Transverse colon (tissue), 4 donors: ENCODE measurements around the gene PRDM2.
A peak's percentile ranks its signal among the peaks of the same experiment; 100 is the strongest.

ENCODE experiments used
- CTCF ChIP-seq, 5 experiments: fragments of 200-600 bp in 3 of 5; fragments of 450-650 bp in 2 of 5; sonication (generic) in 3 of 5; IDR thresholded peaks; 1 replicate in 2 of 5; 2 replicates in 3 of 5; pipeline ENCODE4 v1.5.1; 2016 to 2017; ENCODE audit warnings: antibody characterized with exemption in 5 of 5, inconsistent platforms in 3 of 5, mild to moderate bottlenecking in 2 of 5, moderate library complexity in 1 of 5
- EP300 ChIP-seq: sonication (generic); formaldehyde crosslinking; IDR thresholded peaks from one replicate; pipeline ENCODE4 v1.6.1; 2017; ENCODE audit warnings: antibody characterized with exemption, low read depth
- POLR2AphosphoS5 ChIP-seq, 3 donors: sonication (generic); formaldehyde crosslinking; IDR thresholded peaks; one replicate each; pipeline ENCODE4 v1.6.1; 2016; ENCODE audit warnings: antibody characterized with exemption in 3 of 3

GRCh38 chr1:13807209-13807608 is 107.2 kb downstream of the PRDM2 start:
- TF ChIP-seq CTCF (IDR thresholded peaks at IDR 0.05) (peak in 4 of 5 experiments; percentile 6 to 30 (median 22)), POLR2AphosphoS5 (IDR thresholded peaks at IDR 0.05) (no peak), EP300 (no peak)
